GM18907 (cell line): ENCODE measurements around the gene C10orf90.

ENCODE experiments used
- ATAC-seq: cut with Tn5 transposase; IDR thresholded peaks from one replicate; pipeline ENCODE4 v1.9.1; 2021; ENCODE audit warnings: mild to moderate bottlenecking, moderate library complexity; ENCODE audit not compliant: unreplicated experiment

The C10orf90 gene

DNA sequence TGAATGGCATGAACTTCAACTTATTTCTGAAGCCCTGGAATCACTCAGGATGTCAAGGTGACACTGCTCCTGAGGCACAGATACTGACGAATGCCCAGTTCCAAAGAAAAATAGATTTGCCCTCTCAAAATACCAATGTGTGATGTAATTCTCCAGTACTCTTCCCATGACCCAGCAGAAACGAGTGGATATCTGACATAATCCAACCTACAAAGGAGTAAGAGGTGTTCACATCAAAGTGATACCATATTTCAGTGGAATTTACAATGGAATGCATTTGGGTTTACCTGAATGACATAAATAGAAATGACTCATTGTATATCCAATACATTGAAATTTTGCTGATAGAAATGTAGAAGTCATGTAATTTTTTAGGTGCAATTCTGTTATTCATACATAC lies 161.3 kb downstream of the C10orf90 start:
- ATAC-seq = no peak

GRCh38 chr10:126508535-126509040 lies 161.9 kb downstream of the C10orf90 start:
- no peak for ATAC-seq

DNA sequence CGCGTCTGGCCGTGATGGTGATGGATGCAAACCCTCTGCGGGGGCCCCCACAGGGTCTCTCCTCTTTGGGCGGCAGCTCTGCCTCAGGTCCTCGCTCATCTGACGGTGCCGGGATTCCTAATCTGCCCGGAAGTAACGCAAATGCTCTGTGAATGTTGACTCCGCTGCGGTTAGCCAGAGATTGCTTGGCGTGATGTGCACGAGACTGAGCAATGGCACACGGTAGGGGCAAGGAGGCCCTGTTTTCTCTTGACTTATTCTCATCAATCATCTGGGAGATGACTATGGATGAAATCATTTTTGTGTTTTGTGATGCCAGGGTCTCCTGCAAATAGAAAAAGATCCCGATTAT lies 165.8 kb downstream of the C10orf90 start:
- ATAC-seq = no peak

- no peak for ATAC-seq
Observed at GRCh38 chr10:126504063-126504760, 166.3 kb downstream of the C10orf90 start.

DNA sequence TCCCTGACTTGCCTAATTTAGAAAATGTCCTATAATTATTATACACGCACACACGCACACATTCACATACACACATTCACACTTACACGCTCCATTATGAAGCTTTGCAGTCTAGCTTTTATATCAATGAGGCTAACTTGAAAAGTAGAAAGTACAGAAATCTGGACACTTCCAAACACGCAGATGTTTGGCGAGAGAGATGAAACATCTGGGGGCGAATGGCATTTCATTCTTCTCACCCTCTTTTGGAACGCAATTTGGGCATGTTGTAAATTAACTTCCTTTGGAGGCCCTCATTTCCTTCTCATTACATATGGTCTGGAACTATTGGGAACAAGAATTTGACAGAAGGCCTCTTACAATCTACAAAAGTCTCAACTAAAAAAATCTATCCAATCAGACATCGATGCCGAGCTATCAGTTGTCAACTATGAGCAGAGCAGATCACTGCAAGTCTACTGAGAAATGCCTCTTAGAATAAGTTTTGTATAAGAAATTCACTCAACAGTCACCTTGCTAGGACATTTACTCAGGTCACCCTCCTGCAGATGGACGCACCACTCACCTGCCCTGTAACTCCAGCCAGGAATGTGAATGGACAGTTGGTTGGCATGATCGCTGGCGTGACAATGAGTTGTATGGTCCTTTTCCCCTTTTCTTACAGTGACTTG lies 167.0 kb downstream of the C10orf90 start:
- ATAC-seq = no peak

GRCh38 chr10:126502441-126502840 lies 168.1 kb downstream of the C10orf90 start:
- ATAC-seq = no peak

GRCh38 chr10:126501828-126502227 lies 168.7 kb downstream of the C10orf90 start:
- ATAC-seq = no peak

- ATAC-seq = no peak
Observed at GRCh38 chr10:126500866-126501265, 169.6 kb downstream of the C10orf90 start.

DNA sequence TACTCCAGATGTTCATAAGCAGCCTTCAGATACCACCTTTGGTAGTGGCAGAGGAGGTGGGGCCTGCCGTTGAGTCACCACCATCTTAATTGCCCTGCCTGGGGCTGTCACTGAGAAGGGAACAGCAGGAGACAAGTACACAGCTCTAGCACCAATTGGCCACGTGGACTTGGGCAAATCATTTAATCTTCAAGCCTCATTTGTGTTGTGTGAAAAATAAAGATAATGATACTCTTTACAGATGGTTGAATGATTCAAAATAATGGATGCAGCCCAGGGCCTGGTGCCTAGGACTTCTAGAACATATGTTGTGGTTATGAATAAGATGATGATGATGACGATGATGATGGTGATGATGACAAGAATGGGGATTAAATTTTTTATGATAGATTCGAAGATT lies 170.3 kb downstream of the C10orf90 start:
- no peak for ATAC-seq

- ATAC-seq = no peak
Observed at GRCh38 chr10:126499744-126500143, 170.7 kb downstream of the C10orf90 start.

GRCh38 chr10:126497672-126498071 lies 172.8 kb downstream of the C10orf90 start:
- ATAC-seq = no peak

DNA sequence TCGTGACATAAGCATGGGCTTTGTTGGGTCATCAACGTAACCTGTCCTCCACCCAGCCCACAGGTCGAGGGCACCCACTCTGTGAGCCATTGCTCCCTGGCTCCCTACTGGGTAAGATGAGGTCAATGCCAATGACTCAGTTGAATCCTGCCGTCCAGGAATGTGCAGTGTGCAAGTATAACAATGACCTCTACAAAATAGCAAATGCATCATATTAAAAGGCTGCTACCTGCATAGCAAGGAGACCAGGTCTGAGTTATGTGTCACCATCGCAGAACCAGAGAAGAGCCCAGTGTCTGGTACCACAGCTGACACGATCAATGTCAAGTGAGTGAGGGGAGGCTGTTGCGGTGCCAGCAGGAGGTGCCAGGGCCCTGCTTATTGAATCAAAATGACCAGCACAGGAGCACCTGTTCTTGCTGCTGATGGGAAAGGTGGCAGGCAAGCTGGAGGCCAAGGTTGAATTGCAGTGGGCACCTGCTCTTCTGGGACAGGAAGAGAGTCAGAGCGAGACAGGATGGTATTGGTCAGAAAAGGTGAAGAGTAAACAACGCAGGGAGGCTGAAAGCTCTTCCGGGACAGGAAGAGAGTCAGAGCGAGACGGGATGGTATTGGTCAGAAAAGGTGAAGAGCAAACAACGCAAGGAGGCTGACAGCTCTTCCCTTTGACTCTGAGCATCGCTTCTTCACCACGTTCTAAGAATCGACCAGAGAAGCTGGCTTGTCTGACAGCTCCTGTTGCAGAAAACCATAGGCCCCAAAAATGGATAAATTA lies 173.5 kb downstream of the C10orf90 start:
- ATAC-seq = no peak

DNA sequence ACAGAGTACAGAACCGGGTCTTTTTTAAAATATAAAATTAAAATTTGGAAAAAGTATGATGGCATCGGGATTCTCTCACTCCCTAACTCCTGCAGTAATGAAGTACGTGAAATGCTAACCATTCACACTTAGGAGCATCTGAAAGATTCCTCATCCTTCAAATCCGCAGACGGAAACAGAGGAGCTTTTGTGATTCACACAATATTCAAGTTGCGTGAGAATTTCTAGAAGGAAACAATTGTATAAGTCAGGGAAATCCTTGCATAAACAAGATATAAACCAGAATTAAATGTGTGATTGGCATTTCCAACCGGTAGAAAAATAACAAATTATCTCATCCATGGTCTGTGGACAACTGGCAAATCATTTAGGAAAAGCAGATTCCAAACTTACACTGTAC lies 179.0 kb downstream of the C10orf90 start:
- ATAC-seq = no peak

DNA sequence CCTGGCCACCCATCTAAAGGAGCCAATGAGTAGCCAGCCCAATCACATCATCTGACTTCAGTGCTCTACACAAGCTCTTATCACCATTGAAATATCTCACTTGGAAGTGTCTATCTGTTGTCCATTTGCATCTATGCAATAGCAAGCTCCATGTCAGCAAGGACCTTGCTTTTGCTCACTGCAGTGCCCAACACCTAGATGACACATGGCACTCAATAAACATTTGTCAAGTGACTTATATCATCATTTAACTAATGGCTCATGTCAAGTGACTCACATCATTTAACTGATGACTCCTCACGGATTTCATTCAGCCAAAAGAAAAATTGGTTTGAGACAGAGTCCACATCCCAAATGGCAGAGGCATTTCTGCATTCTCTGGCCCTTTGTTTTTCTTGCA lies 189.3 kb downstream of the C10orf90 start:
- ATAC-seq = no peak

GRCh38 chr10:126480648-126481047 lies 189.8 kb downstream of the C10orf90 start:
- no peak for ATAC-seq

DNA sequence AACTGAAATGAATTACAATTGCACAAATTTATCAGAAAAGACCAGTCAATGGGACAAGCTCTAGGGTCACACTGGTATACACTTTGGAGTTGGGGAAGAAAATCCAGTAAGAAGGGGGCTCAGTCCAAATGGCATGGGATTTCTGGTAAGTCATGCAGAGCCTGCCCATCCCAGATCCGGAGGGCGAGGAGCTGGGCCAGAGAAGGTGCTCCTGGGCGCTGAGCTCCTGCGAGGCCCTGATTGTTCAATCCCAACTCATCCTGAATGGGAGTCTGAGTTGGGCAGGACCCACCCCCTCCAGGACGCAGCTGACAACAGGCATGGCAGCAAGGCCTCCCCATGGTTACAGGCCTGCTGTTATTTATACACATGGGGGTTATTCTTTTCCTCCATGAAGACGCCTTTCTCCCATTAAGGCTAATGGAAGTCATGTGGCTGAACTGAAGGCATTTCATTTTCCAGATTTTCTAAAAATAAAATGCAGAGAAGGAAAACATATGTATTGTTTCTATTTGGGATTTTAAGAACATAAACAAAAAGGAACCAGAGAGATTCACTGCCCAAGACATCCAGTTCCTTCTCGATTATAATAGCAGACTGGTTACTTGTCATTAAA lies 191.1 kb downstream of the C10orf90 start:
- no peak for ATAC-seq

GRCh38 chr10:126478546-126478945 lies 191.9 kb downstream of the C10orf90 start:
- ATAC-seq = no peak

DNA sequence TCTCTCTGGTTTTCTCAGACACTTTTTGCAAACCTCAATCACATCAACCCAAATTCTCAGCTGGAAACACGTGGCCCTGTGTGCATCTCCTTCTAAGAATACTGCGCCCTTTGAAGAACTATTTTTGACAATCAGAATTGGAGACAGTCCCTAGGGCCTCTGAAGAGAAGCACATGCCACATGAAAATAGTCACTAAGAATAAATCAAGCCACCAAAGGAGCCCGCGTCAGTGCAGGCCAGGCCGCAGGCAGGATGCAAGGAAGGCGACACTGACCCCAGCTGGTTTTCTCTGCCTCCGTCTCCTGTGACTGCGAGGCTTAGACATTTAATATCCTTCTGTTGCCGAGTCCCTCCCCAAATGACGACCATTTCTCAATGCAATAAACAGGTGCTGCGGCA lies 194.2 kb downstream of the C10orf90 start:
- ATAC-seq = no peak

DNA sequence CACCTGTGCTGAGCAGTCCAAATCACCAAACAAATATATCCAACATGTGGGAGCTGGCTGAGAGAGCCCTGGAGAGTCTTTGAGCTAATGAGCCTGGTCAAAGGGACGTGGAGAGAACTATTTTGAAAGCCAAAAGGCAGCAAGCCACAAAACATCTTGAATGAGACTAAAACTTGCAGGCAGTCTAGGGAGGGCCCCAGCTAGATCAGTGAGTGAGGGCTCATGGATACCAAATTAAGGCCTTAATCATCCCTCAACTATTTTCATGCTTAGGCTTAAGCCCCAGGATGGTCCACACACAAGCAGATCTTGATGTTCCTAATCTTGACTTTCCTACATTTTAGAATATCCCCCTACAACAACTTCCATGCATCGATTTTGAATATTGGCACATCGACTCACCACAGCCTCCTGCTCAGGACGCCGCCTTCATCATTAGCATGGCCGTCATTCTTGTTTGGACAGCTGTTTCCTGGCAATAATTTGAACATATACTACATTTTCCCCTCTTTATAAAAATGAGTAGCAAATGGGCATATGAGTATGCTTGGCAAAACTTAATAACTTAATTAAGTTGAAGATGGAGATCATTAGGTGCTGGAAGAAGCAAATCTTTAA lies 195.3 kb downstream of the C10orf90 start:
- ATAC-seq = no peak

- no peak for ATAC-seq
Observed at GRCh38 chr10:126474031-126474430, 196.5 kb downstream of the C10orf90 start.

- ATAC-seq = no peak
Observed at GRCh38 chr10:126470991-126471390, 199.5 kb downstream of the C10orf90 start.
